Tibial artery (tissue), 4 donors: ENCODE data around the gene MYCN.

ENCODE experiments used
- DNase-seq, 2 donors: peaks; one replicate each; pipeline ENCODE4 v3.0.0-alpha.2; 2019
- H3K27ac ChIP-seq, 2 donors: fragments of 200-600 bp; sonication (generic) in 1 of 2; 1 replicate in 1 of 2; 2 replicates in 1 of 2; pipeline ENCODE4 v1.5.1; 2018 to 2019; ENCODE audit warnings: mild to moderate bottlenecking in 1 of 2
- H3K27me3 ChIP-seq, 2 donors: fragments of 200-600 bp; sonication (generic) in 1 of 2; one replicate each; pipeline versions ENCODE4 v1.5.1 to v1.6.0; 2016 to 2019
- H3K36me3 ChIP-seq, 3 donors: fragments of 200-600 bp; sonication (generic) in 2 of 3; one replicate each; pipeline ENCODE4 v1.5.1; 2016 to 2019; ENCODE audit warnings: mild to moderate bottlenecking in 2 of 3
- H3K4me1 ChIP-seq, 4 donors: fragments of 200-600 bp; sonication (generic) in 2 of 4; 1 replicate in 3 of 4; 2 replicates in 1 of 4; pipeline ENCODE4 v1.5.1; 2016 to 2019
- H3K4me3 ChIP-seq, 2 donors: fragments of 200-600 bp; sonication (generic) in 1 of 2; 1 replicate in 1 of 2; 2 replicates in 1 of 2; pipeline ENCODE4 v1.5.1; 2018 to 2019; ENCODE audit warnings: mild to moderate bottlenecking in 2 of 2
- H3K9me3 ChIP-seq, 3 donors: fragments of 200-600 bp; sonication (generic) in 1 of 3; one replicate each; pipeline ENCODE4 v1.5.1; 2016 to 2019
- intact Hi-C: fragments of 100-400 bp; cut with DNase I; formaldehyde crosslinking; loops from one replicate; pipeline ENCODE4 v1.15.0; 2023; ENCODE audit warnings: low total_unique reads
- TF ChIP-seq, protein P1 (sequence below), 2 experiments: fragments of 200-600 bp in 1 of 2; fragments of 450-650 bp in 1 of 2; IDR thresholded peaks; one replicate each; pipeline ENCODE4 v1.5.1; 2017 to 2019; ENCODE audit warnings: antibody characterized with exemption in 2 of 2, mild to moderate bottlenecking in 1 of 2, moderate library complexity in 1 of 2

The MYCN gene

DNA sequence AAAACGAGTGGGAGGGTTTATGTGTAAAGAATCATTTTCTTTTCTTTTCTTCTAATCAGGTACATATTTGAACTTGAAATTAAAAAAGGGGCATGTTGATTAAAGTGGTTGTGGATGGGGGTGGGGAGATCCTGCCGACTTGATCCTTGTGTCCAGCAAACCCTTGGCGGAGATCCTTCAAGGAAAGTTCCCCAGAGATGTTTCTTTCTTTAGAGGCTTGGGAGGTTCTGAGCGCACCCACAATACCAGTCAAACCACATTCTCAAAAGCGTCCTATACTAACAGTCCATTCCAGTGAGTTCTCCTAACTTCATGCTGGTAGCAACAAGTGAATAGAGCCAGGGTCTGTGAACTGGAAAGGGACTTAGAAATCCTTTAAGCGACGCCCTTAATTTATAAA is 49.2 kb downstream of the MYCN start:
- intact Hi-C loops, result no loop called here
- H3K9me3 ChIP-seq, result no peaks in the 10 kb centered on the region
- H3K27ac ChIP-seq, result no peak overlapping the region
- no peak overlapping the region for H3K4me3 ChIP-seq
- no peaks in the 10 kb centered on the region for H3K4me1 ChIP-seq
- H3K36me3 ChIP-seq, result no peaks in the 10 kb centered on the region
- no peak for DNase-seq
- peaks cover 0 to 27% of the 10 kb centered on the region in 2 donors for H3K27me3 ChIP-seq
- TF ChIP-seq, protein P1, sequence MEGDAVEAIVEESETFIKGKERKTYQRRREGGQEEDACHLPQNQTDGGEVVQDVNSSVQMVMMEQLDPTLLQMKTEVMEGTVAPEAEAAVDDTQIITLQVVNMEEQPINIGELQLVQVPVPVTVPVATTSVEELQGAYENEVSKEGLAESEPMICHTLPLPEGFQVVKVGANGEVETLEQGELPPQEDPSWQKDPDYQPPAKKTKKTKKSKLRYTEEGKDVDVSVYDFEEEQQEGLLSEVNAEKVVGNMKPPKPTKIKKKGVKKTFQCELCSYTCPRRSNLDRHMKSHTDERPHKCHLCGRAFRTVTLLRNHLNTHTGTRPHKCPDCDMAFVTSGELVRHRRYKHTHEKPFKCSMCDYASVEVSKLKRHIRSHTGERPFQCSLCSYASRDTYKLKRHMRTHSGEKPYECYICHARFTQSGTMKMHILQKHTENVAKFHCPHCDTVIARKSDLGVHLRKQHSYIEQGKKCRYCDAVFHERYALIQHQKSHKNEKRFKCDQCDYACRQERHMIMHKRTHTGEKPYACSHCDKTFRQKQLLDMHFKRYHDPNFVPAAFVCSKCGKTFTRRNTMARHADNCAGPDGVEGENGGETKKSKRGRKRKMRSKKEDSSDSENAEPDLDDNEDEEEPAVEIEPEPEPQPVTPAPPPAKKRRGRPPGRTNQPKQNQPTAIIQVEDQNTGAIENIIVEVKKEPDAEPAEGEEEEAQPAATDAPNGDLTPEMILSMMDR (IDR thresholded peaks at IDR 0.05), result no peak

DNA sequence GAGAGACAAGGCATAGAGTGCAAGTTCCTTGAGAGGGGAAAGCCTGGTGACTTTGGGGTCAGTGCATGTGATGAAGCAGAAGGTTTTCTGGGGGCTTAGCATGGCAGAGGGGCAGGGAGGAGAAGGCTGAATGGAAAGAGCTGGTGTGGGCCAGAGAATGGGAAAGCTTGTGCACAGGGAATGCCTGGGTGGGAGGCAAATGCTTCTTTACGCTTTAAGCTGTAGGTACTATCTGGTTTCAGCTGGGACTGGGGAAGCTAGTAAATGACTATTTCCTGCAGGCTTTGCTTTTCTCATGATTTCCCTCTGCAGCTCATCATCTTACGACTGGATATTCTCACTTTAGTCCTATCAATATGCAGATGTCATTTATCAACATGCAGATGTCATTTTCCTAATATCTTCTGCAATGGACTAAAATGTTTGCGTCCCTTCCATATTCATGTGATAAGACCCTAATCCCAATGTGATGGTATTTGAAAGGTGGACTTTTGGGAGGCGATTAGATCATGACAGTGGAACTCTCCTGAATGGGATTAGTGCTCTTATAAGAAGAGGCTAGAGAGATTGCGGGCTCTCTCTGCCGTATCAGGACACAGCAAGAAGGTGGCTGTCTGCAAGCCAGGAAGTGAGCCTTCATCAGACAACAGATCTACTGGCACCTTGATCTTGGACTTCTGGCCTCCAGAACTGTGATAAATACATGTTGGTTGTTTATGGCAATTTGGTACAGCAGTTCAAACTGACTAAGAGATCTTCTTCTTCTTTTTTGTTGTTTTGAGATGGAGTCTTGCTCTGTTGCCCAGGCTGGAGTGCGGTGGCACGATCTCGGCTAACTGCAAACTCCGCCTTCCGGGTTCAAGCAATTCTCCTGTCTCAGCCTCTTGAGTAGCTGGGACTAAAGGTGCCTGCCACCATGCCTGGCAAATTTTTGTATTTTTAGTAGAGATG is 50.1 kb downstream of the MYCN start:
- intact Hi-C loops, result no loop called here
- Histone ChIP-seq H3K9me3 (no peaks in the 10 kb centered on the region), H3K27me3 (peaks cover 0 to 22% of the 10 kb centered on the region in 2 donors), H3K4me1 (no peaks in the 10 kb centered on the region), H3K27ac (no peak overlapping the region), H3K4me3 (no peak overlapping the region), H3K36me3 (no peaks in the 10 kb centered on the region)
- TF ChIP-seq, protein P1 (IDR thresholded peaks at IDR 0.05), result no peak
- DNase-seq, result no peak

DNA sequence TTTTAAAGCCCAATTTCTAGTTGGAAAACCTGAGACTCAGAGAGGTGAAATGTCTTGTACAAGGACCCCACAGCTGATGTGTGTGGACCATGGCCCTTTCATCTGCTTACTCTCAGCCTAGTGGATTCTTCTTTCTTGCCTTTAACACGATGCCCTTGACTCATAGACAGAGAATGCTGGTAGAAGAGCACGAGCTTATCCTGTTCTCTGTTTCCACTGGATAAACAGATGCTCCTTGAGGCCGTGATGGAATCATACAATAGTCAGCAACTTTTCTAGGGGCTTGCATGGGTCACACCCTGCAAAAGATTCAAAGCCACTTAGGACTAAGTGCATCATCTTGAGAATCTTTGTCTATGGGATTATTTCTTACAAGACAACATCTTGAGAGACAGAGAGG is 50.9 kb downstream of the MYCN start:
- Histone ChIP-seq H3K36me3 (no peaks in the 10 kb centered on the region), H3K4me1 (no peaks in the 10 kb centered on the region), H3K4me3 (no peak overlapping the region), H3K9me3 (no peaks in the 10 kb centered on the region), H3K27me3 (peaks cover 0 to 15% of the 10 kb centered on the region in 2 donors), H3K27ac (no peak overlapping the region)
- DNase-seq, result no peak
- TF ChIP-seq, protein P1 (IDR thresholded peaks at IDR 0.05), result no peak
- intact Hi-C loops, result no loop called here

DNA sequence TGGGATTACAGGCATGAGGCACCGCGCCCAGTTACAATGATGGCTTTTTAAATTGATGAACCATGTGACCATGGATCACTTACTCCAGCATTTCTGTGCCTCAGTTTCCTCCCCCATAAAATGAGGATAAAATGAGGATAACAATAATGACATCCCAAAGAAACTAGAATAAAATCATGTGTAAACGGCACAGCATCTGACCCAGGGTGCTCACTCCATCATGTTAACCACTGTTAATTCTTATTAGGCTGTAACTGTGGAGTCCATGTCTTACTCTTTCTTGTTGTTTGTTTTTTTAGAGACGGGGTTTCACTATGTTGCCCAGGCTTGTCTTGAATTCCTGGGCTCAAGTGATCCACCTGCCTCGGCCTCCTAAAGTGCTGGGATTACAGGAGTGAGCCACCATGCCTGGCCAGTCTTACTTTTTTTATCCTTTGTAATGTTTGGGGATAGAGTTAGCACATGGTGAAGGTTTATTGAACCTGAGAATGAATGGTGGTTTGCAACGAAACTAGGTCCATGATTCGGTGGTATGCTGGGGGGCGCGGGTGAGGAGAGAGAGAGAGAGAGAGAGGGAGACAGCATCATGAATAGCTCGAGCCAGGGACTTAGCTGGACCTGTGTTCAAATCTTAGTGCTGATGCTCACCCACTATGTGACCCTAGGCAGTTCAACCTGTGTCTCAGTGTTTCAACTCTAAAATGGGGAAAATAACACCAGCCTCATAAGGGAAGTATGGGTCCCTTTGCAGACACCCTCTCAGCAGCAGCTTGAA is 52.3 kb downstream of the MYCN start:
- intact Hi-C loops, result no loop called here

DNA sequence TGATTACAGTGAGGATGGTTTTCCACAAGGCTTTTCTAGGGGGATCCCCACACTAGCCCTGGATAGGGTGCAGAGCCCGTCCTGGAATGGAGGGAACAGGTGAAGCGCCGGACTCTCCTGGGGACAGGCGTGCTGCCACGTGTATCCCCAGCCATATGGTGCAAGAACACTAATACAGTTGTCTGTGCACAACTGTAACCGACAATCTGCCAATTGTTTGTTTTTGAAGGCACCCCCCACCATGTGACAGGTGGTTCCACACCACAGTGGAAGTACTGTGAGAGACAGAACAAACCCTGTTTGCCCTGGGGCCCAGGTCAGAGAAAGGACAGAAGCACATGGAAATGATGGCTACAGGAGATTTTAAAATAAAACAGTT is 52.9 kb downstream of the MYCN start:
- Histone ChIP-seq H3K27me3 (peaks cover 0 to 3% of the 10 kb centered on the region in 2 donors), H3K4me1 (no peaks in the 10 kb centered on the region), H3K27ac (no peak overlapping the region), H3K9me3 (no peaks in the 10 kb centered on the region), H3K4me3 (no peak overlapping the region), H3K36me3 (no peaks in the 10 kb centered on the region)
- DNase-seq, result no peak
- TF ChIP-seq, protein P1 (IDR thresholded peaks at IDR 0.05), result no peak
- intact Hi-C loops, result no loop called here

More for the DNA sequence above, 52.3 kb downstream of the MYCN start:
- DNase-seq, result no peak
- H3K27ac ChIP-seq, result no peak overlapping the region
- TF ChIP-seq, protein P1 (IDR thresholded peaks at IDR 0.05), result no peak
- H3K27me3 ChIP-seq, result peaks cover 0 to 3% of the 10 kb centered on the region in 2 donors
- H3K9me3 ChIP-seq, result no peaks in the 10 kb centered on the region
- H3K4me1 ChIP-seq, result no peaks in the 10 kb centered on the region
- H3K36me3 ChIP-seq, result no peaks in the 10 kb centered on the region
- no peak overlapping the region for H3K4me3 ChIP-seq
